Choroid plexus epithelial cell (primary cell): ENCODE measurements around the gene GDF7.

Experiments used
- DNase-seq: peaks from one replicate; pipeline ENCODE4 v3.0.0-alpha.2; 2010; ENCODE audit warnings: low read depth
- H3K4me3 ChIP-seq: 2 replicates; pipeline ENCODE4 v1.5.1; 2011; ENCODE audit warnings: low read depth, mild to moderate bottlenecking, control low read depth, low read length, moderate library complexity
- CTCF ChIP-seq: conservative IDR thresholded peaks from 2 replicates; pipeline ENCODE4 v1.5.1; 2011; ENCODE audit warnings: low read depth, mild to moderate bottlenecking, control low read depth, inconsistent platforms, low read length, moderate library complexity

GDF7 gene

GRCh38 chr2:20638646-20639430 is 28.1 kb upstream of the GDF7 start:
- no peak for DNase-seq
- no peak for TF ChIP-seq CTCF
- H3K4me3 ChIP-seq, result no peak overlapping the region

- no peak for TF ChIP-seq CTCF
- no peak for DNase-seq
- H3K4me3 ChIP-seq, result no peak overlapping the region
Measured at GRCh38 chr2:20640411-20641122, 26.4 kb upstream of the GDF7 start.

- TF ChIP-seq CTCF, result no peak
- H3K4me3 ChIP-seq, result no peak overlapping the region
- DNase-seq, result peak; percentile 77
Measured at GRCh38 chr2:20641123-20641985, 25.6 kb upstream of the GDF7 start.

GRCh38 chr2:20642055-20642971 is 24.6 kb upstream of the GDF7 start:
- peak; percentile 82 for DNase-seq
- H3K4me3 ChIP-seq, result no peak overlapping the region

GRCh38 chr2:20643060-20643459 is 23.9 kb upstream of the GDF7 start:
- no peak overlapping the region for H3K4me3 ChIP-seq
- TF ChIP-seq CTCF, result no peak
- DNase-seq, result no peak

More at GRCh38 chr2:20642055-20642971, 24.6 kb upstream of the GDF7 start:
- peak; percentile 96 for TF ChIP-seq CTCF

GRCh38 chr2:20643826-20644225 is 23.1 kb upstream of the GDF7 start:
- TF ChIP-seq CTCF, result no peak
- no peak for DNase-seq

More at GRCh38 chr2:20643826-20644225, 23.1 kb upstream of the GDF7 start:
- no peak overlapping the region for H3K4me3 ChIP-seq
